AG09319 (cell line): ENCODE measurements around the gene RB1.
"Not testable (repeated sequence)": the region's sequence is repeated elsewhere in the genome, so short reads cannot be mapped to it uniquely, and the experiment has no call there.

Source experiments
- DNase-seq: peaks from one replicate; pipeline ENCODE4 v3.0.0-alpha.2; 2010; ENCODE audit warnings: low read depth; ENCODE audit errors: extremely low read depth
- CTCF ChIP-seq: IDR thresholded peaks from 2 replicates; pipeline ENCODE4 v1.5.1; 2011; ENCODE audit warnings: low read depth, mild to moderate bottlenecking, inconsistent platforms, low read length, moderate library complexity

The RB1 gene

GRCh38 chr13:48353590-48353989, 50.0 kb downstream of the RB1 start:
- DNase-seq, result no peak
- TF ChIP-seq CTCF, result no peak

- DNase-seq, result not testable (repeated sequence)
These were observed 52.0 kb downstream of the RB1 start for GRCh38 chr13:48355524-48355923.

GRCh38 chr13:48356750-48357149, 53.2 kb downstream of the RB1 start:
- no peak for TF ChIP-seq CTCF
- no peak for DNase-seq

- TF ChIP-seq CTCF, result no peak
- DNase-seq, result no peak
These were observed 66.4 kb downstream of the RB1 start for GRCh38 chr13:48369988-48370387.

GRCh38 chr13:48370815-48371214, 67.3 kb downstream of the RB1 start:
- DNase-seq, result no peak
- no peak for TF ChIP-seq CTCF

- TF ChIP-seq CTCF, result no peak
These were observed 74.3 kb downstream of the RB1 start for GRCh38 chr13:48377857-48378256.

GRCh38 chr13:48380581-48380980, 77.0 kb downstream of the RB1 start:
- DNase-seq, result no peak
- TF ChIP-seq CTCF, result no peak

More at GRCh38 chr13:48377857-48378256, 74.3 kb downstream of the RB1 start:
- DNase-seq, result no peak

- DNase-seq, result no peak
- TF ChIP-seq CTCF, result no peak
These were observed 79.8 kb downstream of the RB1 start for GRCh38 chr13:48383384-48383783.
